ENCODE measurements around the gene RABGAP1L.
"Not testable (repeated sequence)": the region's sequence is repeated elsewhere in the genome, so short reads cannot be mapped to it uniquely, and the experiment has no call there.

RABGAP1L gene

DNA sequence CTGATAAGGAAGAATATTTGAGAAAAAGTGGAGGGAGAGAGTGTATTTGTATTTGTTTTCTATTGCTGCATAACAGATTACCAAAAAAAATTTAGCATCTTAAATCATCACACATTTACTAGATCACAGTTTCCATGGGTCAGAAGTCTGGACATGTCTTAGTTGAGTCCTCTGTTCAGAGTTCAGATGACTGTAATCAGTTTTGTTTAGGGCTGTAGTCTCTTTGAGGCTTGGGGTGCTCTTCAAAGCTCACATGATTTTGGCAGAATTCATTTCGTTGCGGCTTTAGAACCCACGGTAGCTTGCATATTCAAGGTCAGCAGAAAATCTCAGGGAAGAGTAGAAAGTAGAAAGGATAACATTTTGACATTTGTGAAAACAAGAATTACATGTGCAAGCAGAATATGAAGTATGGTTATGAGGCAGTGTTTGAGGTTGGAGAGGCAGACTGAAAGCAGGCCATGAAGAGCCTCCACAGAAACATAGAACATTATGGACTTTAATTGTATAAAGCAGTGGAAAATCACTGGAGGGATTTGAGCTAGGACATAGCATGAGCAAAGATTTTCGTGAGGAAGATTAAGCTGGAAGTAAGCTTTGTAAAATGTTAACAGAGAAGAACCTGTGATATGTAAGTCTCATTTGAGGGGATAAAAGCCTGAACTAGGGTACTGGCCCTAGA is 177.8 kb downstream of the RABGAP1L start:
- H3K4me3 ChIP-seq (ENCODE audit: low read depth, low read length) = no peak overlapping the region
- TF ChIP-seq, protein P1, sequence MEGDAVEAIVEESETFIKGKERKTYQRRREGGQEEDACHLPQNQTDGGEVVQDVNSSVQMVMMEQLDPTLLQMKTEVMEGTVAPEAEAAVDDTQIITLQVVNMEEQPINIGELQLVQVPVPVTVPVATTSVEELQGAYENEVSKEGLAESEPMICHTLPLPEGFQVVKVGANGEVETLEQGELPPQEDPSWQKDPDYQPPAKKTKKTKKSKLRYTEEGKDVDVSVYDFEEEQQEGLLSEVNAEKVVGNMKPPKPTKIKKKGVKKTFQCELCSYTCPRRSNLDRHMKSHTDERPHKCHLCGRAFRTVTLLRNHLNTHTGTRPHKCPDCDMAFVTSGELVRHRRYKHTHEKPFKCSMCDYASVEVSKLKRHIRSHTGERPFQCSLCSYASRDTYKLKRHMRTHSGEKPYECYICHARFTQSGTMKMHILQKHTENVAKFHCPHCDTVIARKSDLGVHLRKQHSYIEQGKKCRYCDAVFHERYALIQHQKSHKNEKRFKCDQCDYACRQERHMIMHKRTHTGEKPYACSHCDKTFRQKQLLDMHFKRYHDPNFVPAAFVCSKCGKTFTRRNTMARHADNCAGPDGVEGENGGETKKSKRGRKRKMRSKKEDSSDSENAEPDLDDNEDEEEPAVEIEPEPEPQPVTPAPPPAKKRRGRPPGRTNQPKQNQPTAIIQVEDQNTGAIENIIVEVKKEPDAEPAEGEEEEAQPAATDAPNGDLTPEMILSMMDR (IDR thresholded peaks at IDR 0.05; ENCODE audit: low read depth, low read length) = no peak

DNA sequence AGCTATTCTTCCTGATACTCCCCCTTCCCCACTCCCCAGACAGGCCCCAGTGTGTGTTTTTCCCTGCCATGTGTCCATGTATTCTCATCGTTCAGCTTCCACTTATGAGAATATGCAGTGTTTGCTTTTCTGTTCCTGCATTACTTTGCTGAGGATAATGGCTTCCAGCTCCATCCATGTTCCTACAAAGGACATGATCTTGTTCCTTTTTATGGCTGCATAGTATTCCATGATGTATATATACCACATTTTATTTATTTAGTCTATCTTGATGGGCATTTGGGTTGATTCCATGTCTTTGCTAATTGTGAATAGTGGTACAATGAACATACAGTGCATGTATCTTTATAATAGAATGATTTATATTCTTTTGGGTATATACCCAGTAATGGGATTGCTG is 181.1 kb downstream of the RABGAP1L start:
- H3K4me3 ChIP-seq (ENCODE audit: low read depth, low read length) = not testable (repeated sequence)

DNA sequence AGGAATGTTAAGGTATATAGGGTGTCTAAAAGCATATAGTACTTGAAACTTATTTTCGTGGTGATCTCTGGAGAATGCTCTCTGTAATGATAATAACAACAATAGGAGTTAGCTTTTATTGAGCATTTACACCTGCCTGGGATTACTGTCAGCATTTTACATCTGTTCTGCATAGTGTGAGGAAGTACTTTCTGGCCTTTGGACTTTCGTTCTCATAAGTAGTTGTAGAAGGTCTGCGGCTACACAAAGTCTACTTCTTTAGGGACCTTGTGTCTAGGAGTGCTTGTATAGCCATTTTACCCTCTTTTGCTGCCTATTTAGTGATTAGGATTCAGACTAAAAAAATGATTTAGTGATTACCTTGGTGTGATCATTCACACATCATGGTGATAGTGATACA is 184.8 kb downstream of the RABGAP1L start:
- no peak overlapping the region for H3K4me3 ChIP-seq (ENCODE audit: low read depth, low read length)
- TF ChIP-seq, protein P1 (IDR thresholded peaks at IDR 0.05; ENCODE audit: low read depth, low read length) = no peak

DNA sequence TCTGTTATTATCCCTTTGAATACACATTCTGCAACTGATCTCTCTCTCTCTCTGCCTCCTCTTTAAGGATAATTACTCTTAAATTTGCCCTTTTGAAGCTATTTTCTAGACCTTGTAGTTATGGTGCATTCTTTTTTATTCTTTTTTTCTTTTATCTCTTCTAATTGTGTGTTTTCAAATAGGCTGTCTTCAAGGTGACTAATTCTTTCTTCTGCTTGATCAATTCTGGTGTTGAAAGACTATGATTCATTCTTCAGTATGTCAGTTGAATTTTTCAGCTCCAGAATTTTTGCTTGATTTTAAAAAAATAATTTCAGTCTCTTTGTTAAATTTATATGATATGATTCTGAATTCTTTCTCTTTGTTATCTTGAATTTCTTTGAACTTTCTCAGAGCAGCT is 192.8 kb downstream of the RABGAP1L start:
- TF ChIP-seq, protein P1 (IDR thresholded peaks at IDR 0.05; ENCODE audit: low read depth, low read length) = no peak

DNA sequence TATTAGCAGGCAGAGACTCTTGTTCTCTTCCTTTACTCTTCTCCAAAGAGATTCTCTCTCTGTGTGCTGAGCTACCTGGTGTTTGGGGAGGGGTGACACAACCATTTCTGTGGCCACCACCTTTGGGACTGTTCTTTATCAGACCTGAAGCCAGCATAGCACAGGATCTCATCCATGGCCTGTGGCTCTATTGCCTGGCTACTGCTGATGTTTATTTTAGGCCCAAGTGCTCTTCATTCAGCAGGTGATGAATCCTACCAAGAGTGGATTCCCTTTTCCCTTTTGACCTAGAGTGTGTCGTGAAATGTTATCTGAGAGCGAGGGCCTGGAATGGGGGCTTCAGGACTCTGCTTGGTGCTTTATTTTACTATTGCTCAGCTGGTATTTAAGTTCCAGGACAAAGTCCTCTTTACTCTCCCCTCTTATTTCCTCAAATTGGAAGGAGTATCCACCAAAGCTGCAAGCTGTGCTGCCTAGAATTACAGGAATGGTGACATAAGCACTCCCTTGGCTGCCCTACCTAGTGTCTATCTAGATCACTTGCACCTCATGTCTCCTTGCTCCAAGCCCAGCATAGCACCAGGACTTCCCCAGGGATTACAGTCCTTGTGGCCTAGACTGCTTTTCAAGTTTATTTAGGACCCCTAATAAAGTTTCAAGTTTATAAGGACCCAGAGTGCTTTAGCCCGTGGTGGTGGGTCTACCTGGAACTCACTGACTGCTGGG is 193.7 kb downstream of the RABGAP1L start:
- H3K4me3 ChIP-seq (ENCODE audit: low read depth, low read length) = no peak overlapping the region

More for the DNA sequence above, 192.8 kb downstream of the RABGAP1L start:
- H3K4me3 ChIP-seq (ENCODE audit: low read depth, low read length) = no peak overlapping the region

DNA sequence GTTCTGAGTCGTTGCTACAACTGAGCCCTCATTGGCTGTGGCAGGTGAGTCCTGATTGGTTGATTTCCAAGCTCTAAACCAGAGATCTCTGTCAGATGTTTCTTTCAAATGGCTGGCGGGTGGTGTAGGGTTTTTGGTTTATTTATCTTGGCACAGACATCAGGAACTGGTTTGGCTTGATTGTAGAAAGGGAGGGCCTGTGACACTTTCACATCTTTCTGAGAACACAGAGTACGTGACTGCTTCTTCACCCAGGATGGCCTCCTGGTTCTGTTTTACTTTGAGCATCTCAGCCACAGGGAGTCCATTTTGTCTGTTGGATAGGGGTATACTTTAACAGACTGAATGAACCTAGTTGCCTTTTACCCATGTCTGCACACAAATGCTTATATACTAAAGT is 199.0 kb downstream of the RABGAP1L start:
- TF ChIP-seq, protein P1 (IDR thresholded peaks at IDR 0.05; ENCODE audit: low read depth, low read length) = no peak
- no peak overlapping the region for H3K4me3 ChIP-seq (ENCODE audit: low read depth, low read length)

More for the DNA sequence above, 193.7 kb downstream of the RABGAP1L start:
- TF ChIP-seq, protein P1 (IDR thresholded peaks at IDR 0.05; ENCODE audit: low read depth, low read length) = no peak

DNA sequence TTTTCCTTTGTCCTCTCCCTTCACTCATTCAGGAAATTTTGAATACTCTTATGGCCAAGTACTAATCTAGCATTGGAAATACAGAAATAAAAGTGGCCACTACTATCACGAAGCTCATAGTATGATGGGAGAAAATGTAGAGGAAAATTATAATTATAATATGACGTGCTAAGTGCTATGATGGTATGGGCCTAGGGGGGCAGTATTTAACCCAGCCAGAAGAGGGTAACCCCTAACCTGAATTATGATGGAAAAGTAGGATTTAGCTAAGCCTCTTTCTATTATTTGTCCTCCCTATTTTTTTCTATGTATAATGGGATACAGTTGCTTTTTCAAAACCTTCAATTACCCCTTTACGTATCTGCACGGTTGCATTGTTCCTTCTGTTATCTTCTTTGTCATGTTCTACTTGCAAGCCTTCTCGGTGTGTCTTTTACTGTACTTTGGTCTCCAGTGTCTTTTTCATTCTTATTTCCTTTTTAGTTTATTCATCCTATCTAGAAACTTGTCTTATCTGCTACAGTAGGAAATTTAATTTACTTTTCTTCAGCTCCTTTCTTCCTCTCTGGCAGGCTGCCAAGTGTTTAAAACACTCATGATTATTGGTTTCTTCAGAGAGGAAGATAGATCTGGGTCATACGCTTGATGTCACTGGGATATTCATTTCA is 199.6 kb downstream of the RABGAP1L start:
- TF ChIP-seq, protein P1 (IDR thresholded peaks at IDR 0.05; ENCODE audit: low read depth, low read length) = no peak
- H3K4me3 ChIP-seq (ENCODE audit: low read depth, low read length) = no peak overlapping the region

Measured in WI38 (cell line).